HCT116 (cell line): ENCODE measurements around the gene PPTC7. TPM values are rescaled to one million over a fixed set of nuclear protein-coding genes. Genes with fewer than 3 reads are reported as not detected.

ENCODE experiments used
- ATAC-seq: fragments of 200-7000 bp; cut with Tn5 transposase; 2 replicates; pipeline ENCODE4 v1.9.1; 2020; ENCODE audit warnings: mild to moderate bottlenecking, moderate library complexity
- BruUV-seq: library from RNA; stranded (reverse); fragments of 400-500 nt; replicated peaks from 2 replicates; lab custom pipeline; 2021; lab: Mats Ljungman, UMichigan
- CTCF ChIA-PET: fragments of 300-600 bp; sonication (Branson Sonifier 250); formaldehyde crosslinking; loops from one replicate; lab custom pipeline; 2021; ENCODE audit warnings: antibody characterized with exemption; lab: Charles Lee
- POLR2A ChIA-PET: fragments of 300-600, 350-600 bp; sonication (Branson Sonifier 250); formaldehyde crosslinking; loops from one replicate; lab custom pipeline; 2021; ENCODE audit warnings: antibody characterized with exemption; lab: Charles Lee
- RAD21 ChIA-PET, 2 experiments: fragments of 300-600 bp; sonication (Branson Sonifier 250); formaldehyde crosslinking; loops; one replicate each; lab custom pipeline; 2023; ENCODE audit warnings: low total read pairs in 2 of 2; ENCODE audit not compliant: uncharacterized antibody in 2 of 2, unreplicated experiment in 2 of 2, low non-redundant PET in 1 of 2; lab: Charles Lee
- DNase-seq: peaks from one replicate; pipeline ENCODE4 v3.0.0-alpha.2; 2010; ENCODE audit warnings: low read depth, low spot score
- H2AFZ ChIP-seq: fragments of 200-600 bp; shearing (Covaris generic), sonication (generic); 2 replicates; pipeline ENCODE4 v1.6.1; 2017; ENCODE audit warnings: low read depth, mixed run types, mixed read lengths, antibody characterized with exemption, low read length; ENCODE audit not compliant: poor library complexity, severe bottlenecking
- H3K27ac ChIP-seq: 2 replicates; pipeline ENCODE4 v1.5.1; 2012; ENCODE audit warnings: low read depth, low read length
- H3K27me3 ChIP-seq: fragments of 200-600 bp; sonication (generic); 2 replicates; pipeline ENCODE4 v1.6.1; 2016; ENCODE audit warnings: mixed run types, low read length, mixed read lengths; ENCODE audit not compliant: insufficient read depth
- H3K36me3 ChIP-seq, 2 experiments: fragments of 200-500 bp in 1 of 2; fragments of 200-600 bp in 1 of 2; sonication (Bioruptor generic) in 1 of 2; sonication (generic) in 1 of 2; 2 replicates each; pipeline versions ENCODE4 v1.5.1 to v1.6.1; 2014 to 2016; ENCODE audit warnings: low read length in 2 of 2, inconsistent platforms in 1 of 2, mixed read lengths in 1 of 2, mixed run types in 1 of 2; ENCODE audit not compliant: insufficient read depth in 2 of 2, control insufficient read depth in 1 of 2
- H3K4me1 ChIP-seq, 2 experiments: fragments of 200-600 bp in 1 of 2; sonication (generic) in 1 of 2; 2 replicates each; pipeline versions ENCODE4 v1.5.1 to v1.6.1; 2012 to 2017; ENCODE audit warnings: low read length in 2 of 2, inconsistent platforms in 1 of 2, mild to moderate bottlenecking in 1 of 2, mixed read lengths in 1 of 2, mixed run types in 1 of 2, moderate library complexity in 1 of 2; ENCODE audit not compliant: insufficient read depth in 2 of 2, control insufficient read depth in 1 of 2
- H3K4me2 ChIP-seq: fragments of 200-600 bp; sonication (generic); 2 replicates; pipeline ENCODE4 v1.6.1; 2017; ENCODE audit warnings: mixed run types, low read length, mixed read lengths
- H3K4me3 ChIP-seq, 2 experiments: fragments of 200-600 bp in 1 of 2; sonication (generic) in 1 of 2; replicated peaks in 1 of 2; 2 replicates each; pipeline ENCODE4 v1.5.1; 2011 to 2016; ENCODE audit warnings: low read length in 2 of 2, control low read depth in 1 of 2, low read depth in 1 of 2, mild to moderate bottlenecking in 1 of 2, mixed read lengths in 1 of 2, mixed run types in 1 of 2
- H3K79me2 ChIP-seq: fragments of 200-600 bp; sonication (generic); 2 replicates; pipeline ENCODE4 v1.6.1; 2017; ENCODE audit warnings: mild to moderate bottlenecking, mixed run types, low read length, moderate library complexity, mixed read lengths; ENCODE audit not compliant: insufficient read depth
- H3K9ac ChIP-seq: fragments of 200-600 bp; sonication (generic); 2 replicates; pipeline ENCODE4 v1.6.1; 2016; ENCODE audit warnings: low read length, mixed read lengths
- H3K9me2 ChIP-seq: fragments of 200-600 bp; sonication (generic), shearing (Covaris generic); 2 replicates; pipeline ENCODE4 v1.6.1; 2017; ENCODE audit warnings: mixed run types, mild to moderate bottlenecking, moderate library complexity; ENCODE audit not compliant: insufficient read depth
- H3K9me3 ChIP-seq, 2 experiments: fragments of 200-500 bp in 1 of 2; fragments of 200-600 bp in 1 of 2; sonication (Bioruptor generic) in 1 of 2; sonication (generic) in 1 of 2; 2 replicates each; pipeline ENCODE4 v1.6.1; 2014 to 2017; ENCODE audit warnings: low read length in 2 of 2, mixed read lengths in 2 of 2, inconsistent platforms in 1 of 2, low read depth in 1 of 2, mild to moderate bottlenecking in 1 of 2, mixed run types in 1 of 2, moderate library complexity in 1 of 2; ENCODE audit not compliant: control insufficient read depth in 1 of 2, insufficient read depth in 1 of 2
- H4K20me1 ChIP-seq: fragments of 200-600 bp; sonication (generic), shearing (Covaris generic); 2 replicates; pipeline ENCODE4 v1.6.1; 2017; ENCODE audit warnings: mixed run types, mild to moderate bottlenecking, moderate library complexity; ENCODE audit not compliant: insufficient read depth
- ATF3 ChIP-seq: IDR thresholded peaks from 2 replicates; pipeline ENCODE4 v1.6.1; 2012
- EGR1 ChIP-seq: IDR thresholded peaks from 2 replicates; pipeline ENCODE4 v1.6.1; 2012; ENCODE audit warnings: low read depth
- ELF1 ChIP-seq: IDR thresholded peaks from 2 replicates; pipeline ENCODE4 v1.6.1; 2012; ENCODE audit warnings: low read depth, borderline replicate concordance
- EZH2 ChIP-seq: fragments of 200-600 bp; sonication (generic); IDR thresholded peaks from 2 replicates; pipeline ENCODE4 v1.6.1; 2017; ENCODE audit warnings: antibody characterized with exemption, mixed run types
- EZH2phosphoT487 ChIP-seq: fragments of 200-600 bp; IDR thresholded peaks from 2 replicates; pipeline ENCODE4 v1.6.1; 2018; ENCODE audit warnings: antibody characterized with exemption, borderline replicate concordance
- FOSL1 ChIP-seq: IDR thresholded peaks from 2 replicates; pipeline ENCODE4 v1.6.1; 2012; ENCODE audit warnings: low read depth
- JUND ChIP-seq: IDR thresholded peaks from 2 replicates; pipeline ENCODE4 v1.6.1; 2012
- MAX ChIP-seq: IDR thresholded peaks from 2 replicates; pipeline ENCODE4 v1.6.1; 2012
- POLR2AphosphoS5 ChIP-seq: IDR thresholded peaks from 2 replicates; pipeline ENCODE4 v1.6.1; 2011; ENCODE audit warnings: mild to moderate bottlenecking, low read depth, low read length, moderate library complexity
- REST ChIP-seq: IDR thresholded peaks from 2 replicates; pipeline ENCODE4 v1.6.1; 2012; ENCODE audit warnings: low read depth
- SP1 ChIP-seq: IDR thresholded peaks from 2 replicates; pipeline ENCODE4 v1.6.1; 2012; ENCODE audit warnings: low read depth
- TCF7L2 ChIP-seq: IDR thresholded peaks from 2 replicates; pipeline ENCODE4 v1.7.0; 2011; ENCODE audit warnings: borderline replicate concordance, inconsistent platforms; ENCODE audit not compliant: insufficient read depth, insufficient read length; ENCODE audit errors: extremely low read depth
- ZBTB33 ChIP-seq: IDR thresholded peaks from 2 replicates; pipeline ENCODE4 v1.6.1; 2011; ENCODE audit warnings: mild to moderate bottlenecking, low read length, moderate library complexity; ENCODE audit not compliant: insufficient replicate concordance; ENCODE audit errors: extremely low read depth
- ZNF274 ChIP-seq: fragments of 200-500 bp; sonication (Bioruptor generic); IDR thresholded peaks from 2 replicates; pipeline ENCODE4 v1.6.1; 2014; ENCODE audit warnings: mild to moderate bottlenecking, low read depth, low read length, inconsistent platforms
- intact Hi-C: fragments of 100-400 bp; cut with micrococcal nuclease; formaldehyde crosslinking; loops from 2 replicates; pipeline ENCODE4 v1.10.0; 2022
- total RNA-seq: library from RNA; stranded (reverse); gene quantifications from one replicate; pipeline ENCODE4 v1.2.1, GENCODE V29; 2021; ENCODE audit not compliant: unreplicated experiment

PPTC7 gene
- total RNA-seq, 1 experiment from 2014 or later, result 25.2 TPM

- ChIA-PET POLR2A (no interaction called here), CTCF (no interaction called here), RAD21 (no interaction called here)
- H3K27me3 ChIP-seq, result no peaks in the 10 kb centered on the region
- no peak overlapping the region for H3K9ac ChIP-seq
- H3K9me3 ChIP-seq, result no peaks in the 10 kb centered on the region
- H2AFZ ChIP-seq, result no peak overlapping the region
- H3K36me3 ChIP-seq, result no peaks in the 10 kb centered on the region
- H3K4me1 ChIP-seq, result peaks cover 0 to 6% of the 10 kb centered on the region in 2 experiments; a peak in 1 of 4 replicates
- no peak overlapping the region for H3K4me3 ChIP-seq
- peaks cover 92% of the 10 kb centered on the region for H3K79me2 ChIP-seq
- H3K9me2 ChIP-seq, result no peaks in the 10 kb centered on the region
- TF ChIP-seq EGR1, result no peak
- TF ChIP-seq, all 23 proteins: peak for 0
- Histone ChIP-seq H4K20me1 (peaks cover 5% of the 10 kb centered on the region; the same call in 1 of the 2 replicates), H3K27ac (no peak overlapping the region), H3K4me2 (no peak overlapping the region)
- BruUV-seq, result no TSS peak
- ATAC-seq (no peak), DNase-seq (no peak)
- intact Hi-C loops, result no loop called here
These were observed 25.8 kb downstream of the PPTC7 start for GRCh38 chr12:110557300-110557699.

GRCh38 chr12:110556705-110557104, 26.4 kb downstream of the PPTC7 start:
- TF ChIP-seq EZH2 (no peak), EZH2phosphoT487 (no peak), POLR2AphosphoS5 (no peak), REST (no peak), TCF7L2 (no peak), MAX (no peak), FOSL1 (no peak), ELF1 (no peak), ZNF274 (no peak), ZBTB33 (no peak), SP1 (no peak), ATF3 (no peak), JUND (no peak)
- TF ChIP-seq, all 23 proteins: peak for 0
- H3K9me2 ChIP-seq, result no peaks in the 10 kb centered on the region
- H3K4me3 ChIP-seq, result no peak overlapping the region
- no peak overlapping the region for H3K27ac ChIP-seq
- no peaks in the 10 kb centered on the region for H3K27me3 ChIP-seq
- H3K4me1 ChIP-seq, result peaks cover 0 to 6% of the 10 kb centered on the region in 2 experiments; a peak in 1 of 4 replicates
- intact Hi-C loops, result no loop called here
- peaks cover 92% of the 10 kb centered on the region for H3K79me2 ChIP-seq
- H4K20me1 ChIP-seq, result peaks cover 5% of the 10 kb centered on the region; the same call in 1 of the 2 replicates
- ATAC-seq (no peak), DNase-seq (no peak)
- POLR2A ChIA-PET, result no interaction called here
- H3K9me3 ChIP-seq, result no peaks in the 10 kb centered on the region
- peaks cover 0 to 2% of the 10 kb centered on the region in 2 experiments; a peak in 1 of 4 replicates for H3K36me3 ChIP-seq
- H2AFZ ChIP-seq, result no peak overlapping the region
- no TSS peak for BruUV-seq
- RAD21 ChIA-PET, result no interaction called here
- CTCF ChIA-PET, result no interaction called here
- no peak overlapping the region for H3K4me2 ChIP-seq
- H3K9ac ChIP-seq, result no peak overlapping the region
